Mesendoderm (in vitro differentiated cells): ENCODE results near the gene LAMTOR3.

Experiments
- DNase-seq: peaks from one replicate; pipeline ENCODE4 v3.0.0; 2013
- H2AK5ac ChIP-seq: 2 replicates; pipeline ENCODE4 v1.6.1; 2013; ENCODE audit warnings: low read length, inconsistent platforms
- H2BK120ac ChIP-seq: 2 replicates; pipeline ENCODE4 v1.6.1; 2013; ENCODE audit warnings: low read depth, mild to moderate bottlenecking, low read length, moderate library complexity, mixed read lengths
- H2BK15ac ChIP-seq: replicated peaks from 2 replicates; pipeline ENCODE4 v1.6.1; 2013; ENCODE audit warnings: low read depth, mild to moderate bottlenecking, moderate library complexity
- H2BK5ac ChIP-seq: 2 replicates; pipeline ENCODE4 v1.6.1; 2013; ENCODE audit warnings: low read length, inconsistent platforms
- H3K18ac ChIP-seq: 2 replicates; pipeline ENCODE4 v1.6.1; 2013; ENCODE audit warnings: mild to moderate bottlenecking, low read length, mixed read lengths
- H3K23ac ChIP-seq: one replicate; pipeline ENCODE4 v1.6.1; 2013; ENCODE audit warnings: low read length
- H3K27ac ChIP-seq: 2 replicates; pipeline ENCODE4 v1.5.1; 2013; ENCODE audit warnings: low read depth, mild to moderate bottlenecking, inconsistent platforms, low read length, moderate library complexity
- H3K27me3 ChIP-seq: 2 replicates; pipeline ENCODE4 v1.6.1; 2013; ENCODE audit warnings: low read length, control low read depth, mild to moderate bottlenecking, inconsistent platforms; ENCODE audit not compliant: insufficient read depth, poor library complexity
- H3K36me3 ChIP-seq: 2 replicates; pipeline ENCODE4 v1.6.1; 2013; ENCODE audit warnings: low read length, inconsistent platforms; ENCODE audit not compliant: control insufficient read depth, insufficient read depth
- H3K4ac ChIP-seq: one replicate; pipeline ENCODE4 v1.6.1; 2013; ENCODE audit warnings: low read depth, mild to moderate bottlenecking, low read length, moderate library complexity
- H3K4me1 ChIP-seq: 2 replicates; pipeline ENCODE4 v1.6.1; 2013; ENCODE audit warnings: low read depth, low read length, inconsistent platforms; ENCODE audit not compliant: control insufficient read depth
- H3K4me2 ChIP-seq: 2 replicates; pipeline ENCODE4 v1.6.1; 2013; ENCODE audit warnings: low read length
- H3K4me3 ChIP-seq: 2 replicates; pipeline ENCODE4 v1.5.1; 2013; ENCODE audit warnings: mild to moderate bottlenecking, low read length
- H3K56ac ChIP-seq: one replicate; pipeline ENCODE4 v1.6.1; 2013; ENCODE audit warnings: low read length
- H3K79me1 ChIP-seq: 2 replicates; pipeline ENCODE4 v1.6.1; 2013; ENCODE audit warnings: low read length, inconsistent platforms
- H3K79me2 ChIP-seq: 2 replicates; pipeline ENCODE4 v1.6.1; 2013; ENCODE audit warnings: mild to moderate bottlenecking, low read length; ENCODE audit not compliant: control insufficient read depth, insufficient read depth
- H3K9ac ChIP-seq: 2 replicates; pipeline ENCODE4 v1.6.1; 2013; ENCODE audit warnings: low read length, inconsistent platforms
- H4K5ac ChIP-seq: one replicate; pipeline ENCODE4 v1.6.1; 2013; ENCODE audit warnings: low read length
- H4K8ac ChIP-seq: one replicate; pipeline ENCODE4 v1.6.1; 2013; ENCODE audit warnings: low read depth, mild to moderate bottlenecking, control low read depth, low read length, moderate library complexity
- WGBS: extraction: QIAGEN DNeasy Blood & Tissue Kit; methylation state at CpG from one replicate; pipeline ENCODE4 v1.1.7; 2013; ENCODE audit warnings: low lambda C conversion rate, missing lambda C conversion rate; ENCODE audit not compliant: insufficient coverage; ENCODE audit errors: extremely low coverage; 5-methylcytosine and 5-hydroxymethylcytosine counted together

Gene LAMTOR3

DNA sequence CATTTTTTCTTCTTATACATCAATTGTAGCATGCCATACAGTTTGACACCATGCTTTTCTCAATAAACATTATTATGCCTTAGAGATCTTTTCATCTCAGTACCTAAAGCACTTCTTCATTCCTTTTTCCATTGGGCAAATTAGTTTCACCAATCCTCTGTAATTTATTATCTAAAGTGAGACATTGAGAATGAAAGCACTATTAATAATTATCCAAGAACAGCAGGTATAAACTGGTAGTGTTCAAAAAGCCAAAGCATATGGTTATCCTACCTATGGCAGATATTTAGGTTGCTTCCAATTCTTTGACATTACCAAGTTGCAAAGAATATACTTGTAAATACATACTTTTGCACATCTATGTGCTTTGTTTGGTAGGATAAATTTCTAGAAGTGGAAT lies 15.6 kb downstream of the LAMTOR3 start:
- Histone ChIP-seq H3K4me3 (no peak overlapping the region), H2BK5ac (no peak overlapping the region), H2BK120ac (no peak overlapping the region), H3K9ac (no peak overlapping the region), H4K5ac (no peak overlapping the region), H3K56ac (no peak overlapping the region), H2BK15ac (no peak overlapping the region), H3K4me2 (no peak overlapping the region), H3K23ac (no peak overlapping the region), H3K36me3 (no peaks in the 10 kb centered on the region), H3K18ac (no peak overlapping the region), H2AK5ac (no peak overlapping the region), H3K27me3 (no peaks in the 10 kb centered on the region), H3K79me1 (no peaks in the 10 kb centered on the region), H3K79me2 (no peaks in the 10 kb centered on the region), H3K4ac (no peak overlapping the region), H3K27ac (no peak overlapping the region), H4K8ac (no peak overlapping the region), H3K4me1 (no peaks in the 10 kb centered on the region)
- no peak for DNase-seq

DNA sequence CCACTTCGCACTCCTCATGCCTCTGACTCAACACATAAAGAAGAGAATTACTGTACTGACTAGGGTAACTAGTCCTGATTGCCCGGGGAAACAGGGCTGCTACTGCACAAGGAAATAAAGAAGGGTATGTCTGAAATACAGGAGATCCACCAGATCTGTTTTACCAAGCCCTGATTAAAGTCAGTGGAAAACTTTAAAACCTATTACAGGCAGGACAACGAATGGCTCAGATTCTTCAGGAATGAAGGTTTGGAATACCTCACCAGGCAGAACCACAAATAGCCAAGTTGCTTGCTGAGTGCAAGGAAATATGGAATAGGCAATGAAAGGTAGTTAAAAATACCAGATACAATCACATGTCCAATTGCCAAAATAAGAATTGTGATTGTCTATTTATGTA lies 17.3 kb downstream of the LAMTOR3 start:
- Histone ChIP-seq H2BK120ac (no peak overlapping the region), H2BK5ac (no peak overlapping the region), H3K36me3 (no peaks in the 10 kb centered on the region), H4K8ac (no peak overlapping the region), H3K56ac (no peak overlapping the region), H3K4me3 (no peak overlapping the region), H3K23ac (no peak overlapping the region), H3K79me1 (no peaks in the 10 kb centered on the region), H3K27ac (no peak overlapping the region), H4K5ac (no peak overlapping the region), H2AK5ac (no peak overlapping the region), H3K4me1 (no peaks in the 10 kb centered on the region), H2BK15ac (no peak overlapping the region), H3K4ac (no peak overlapping the region), H3K9ac (no peak overlapping the region), H3K18ac (no peak overlapping the region), H3K27me3 (no peaks in the 10 kb centered on the region), H3K4me2 (no peak overlapping the region), H3K79me2 (no peaks in the 10 kb centered on the region)
- no CpG with 5 or more reads among the region's 3 CpGs for WGBS
- DNase-seq = no peak

DNA sequence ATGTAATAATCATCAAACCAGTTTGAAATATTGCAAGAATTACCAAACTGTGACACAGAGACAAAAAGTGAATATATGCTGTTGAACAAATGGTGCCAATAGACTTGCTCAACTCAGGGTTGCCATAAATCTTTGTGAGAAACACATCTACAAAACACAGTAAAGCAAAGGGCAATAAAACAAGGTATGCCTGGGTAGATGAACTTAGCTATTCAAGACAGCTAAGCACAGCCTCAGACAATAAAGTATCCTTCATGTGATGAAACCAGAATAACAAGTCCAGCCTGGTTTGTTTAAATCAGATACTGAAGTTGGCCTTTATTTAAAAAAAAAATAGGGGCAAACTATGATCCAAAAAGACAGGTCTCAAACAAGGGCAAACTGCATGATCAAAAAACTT lies 19.2 kb downstream of the LAMTOR3 start:
- no peaks in the 10 kb centered on the region for H3K79me2 ChIP-seq
- H3K4me1 ChIP-seq = no peaks in the 10 kb centered on the region
- no peak overlapping the region for H3K23ac ChIP-seq
- H3K18ac ChIP-seq = no peak overlapping the region
- H3K4me2 ChIP-seq = no peak overlapping the region
- no peaks in the 10 kb centered on the region for H3K36me3 ChIP-seq
- no peak overlapping the region for H2BK120ac ChIP-seq
- H3K4ac ChIP-seq = no peak overlapping the region
- H3K9ac ChIP-seq = no peak overlapping the region
- no peak overlapping the region for H2AK5ac ChIP-seq
- H2BK15ac ChIP-seq = no peak overlapping the region
- no peak overlapping the region for H3K4me3 ChIP-seq
- no peak overlapping the region for H3K56ac ChIP-seq
- DNase-seq = no peak
- H3K27me3 ChIP-seq = no peaks in the 10 kb centered on the region
- no peaks in the 10 kb centered on the region for H3K79me1 ChIP-seq
- H3K27ac ChIP-seq = no peak overlapping the region
- H4K8ac ChIP-seq = no peak overlapping the region
- H2BK5ac ChIP-seq = no peak overlapping the region
- H4K5ac ChIP-seq = no peak overlapping the region

DNA sequence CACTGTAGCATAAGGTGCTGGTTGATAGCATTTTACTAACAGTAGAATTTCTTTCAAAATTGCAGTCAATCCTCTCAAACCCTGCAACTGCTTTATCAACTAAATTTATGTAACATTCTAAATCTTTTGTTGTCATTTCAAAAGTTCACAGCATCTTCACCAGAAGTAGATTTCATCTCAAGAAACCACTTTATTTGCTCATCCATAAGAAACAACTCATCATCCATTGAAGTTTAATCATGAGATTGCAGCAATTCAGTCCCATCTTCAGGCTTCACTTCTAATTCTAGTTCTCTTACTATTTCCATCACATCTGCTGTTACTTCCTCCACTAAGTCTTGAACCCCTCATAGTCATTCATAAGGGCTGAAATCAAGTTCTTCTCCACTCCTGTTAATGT lies 21.7 kb downstream of the LAMTOR3 start:
- Histone ChIP-seq H3K79me1 (no peaks in the 10 kb centered on the region), H3K4me3 (no peak overlapping the region), H3K18ac (no peak overlapping the region), H2BK5ac (no peak overlapping the region), H4K8ac (no peak overlapping the region), H3K4me2 (no peak overlapping the region), H3K79me2 (no peaks in the 10 kb centered on the region), H2BK15ac (no peak overlapping the region), H3K9ac (no peak overlapping the region), H4K5ac (no peak overlapping the region), H3K27me3 (no peaks in the 10 kb centered on the region), H2AK5ac (no peak overlapping the region), H2BK120ac (no peak overlapping the region), H3K4ac (no peak overlapping the region), H3K27ac (no peak overlapping the region), H3K4me1 (peaks cover 2% of the 10 kb centered on the region), H3K23ac (no peak overlapping the region), H3K56ac (no peak overlapping the region), H3K36me3 (no peaks in the 10 kb centered on the region)
- no peak for DNase-seq

DNA sequence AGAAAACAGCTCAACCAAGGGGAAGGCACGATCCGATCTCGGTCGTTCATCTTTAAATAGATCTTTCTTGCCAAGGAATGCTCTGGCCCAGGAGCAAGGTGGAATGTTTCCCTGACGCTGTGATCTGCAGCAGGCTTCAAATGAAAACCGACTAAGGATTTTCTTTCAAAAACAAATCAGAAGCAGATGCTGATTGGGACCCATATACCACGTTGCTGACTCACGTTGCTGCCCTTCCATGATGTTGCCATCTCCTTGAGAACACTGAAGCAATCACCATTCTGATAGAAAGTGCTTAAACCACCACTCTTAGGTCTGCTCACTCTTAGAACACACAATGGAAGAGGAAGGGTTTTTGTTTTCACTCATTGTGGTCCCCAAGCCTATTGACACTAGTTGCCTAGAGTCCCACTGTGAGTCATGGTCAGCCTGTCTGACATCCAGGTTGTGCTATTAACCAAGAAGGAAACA lies 26.1 kb downstream of the LAMTOR3 start:
- Histone ChIP-seq H4K8ac (no peak overlapping the region), H3K79me2 (no peaks in the 10 kb centered on the region), H2BK120ac (no peak overlapping the region), H3K27me3 (no peaks in the 10 kb centered on the region), H2BK5ac (no peak overlapping the region), H3K27ac (no peak overlapping the region), H3K56ac (no peak overlapping the region), H3K4me1 (peaks cover 2% of the 10 kb centered on the region), H3K4me2 (no peak overlapping the region), H2AK5ac (no peak overlapping the region), H3K4me3 (no peak overlapping the region), H4K5ac (no peak overlapping the region), H2BK15ac (no peak overlapping the region), H3K18ac (no peak overlapping the region), H3K36me3 (no peaks in the 10 kb centered on the region), H3K9ac (no peak overlapping the region), H3K79me1 (no peaks in the 10 kb centered on the region), H3K4ac (no peak overlapping the region), H3K23ac (no peak overlapping the region)
- peak; percentile 64 for DNase-seq
- no CpG with 5 or more reads among the region's 8 CpGs for WGBS

DNA sequence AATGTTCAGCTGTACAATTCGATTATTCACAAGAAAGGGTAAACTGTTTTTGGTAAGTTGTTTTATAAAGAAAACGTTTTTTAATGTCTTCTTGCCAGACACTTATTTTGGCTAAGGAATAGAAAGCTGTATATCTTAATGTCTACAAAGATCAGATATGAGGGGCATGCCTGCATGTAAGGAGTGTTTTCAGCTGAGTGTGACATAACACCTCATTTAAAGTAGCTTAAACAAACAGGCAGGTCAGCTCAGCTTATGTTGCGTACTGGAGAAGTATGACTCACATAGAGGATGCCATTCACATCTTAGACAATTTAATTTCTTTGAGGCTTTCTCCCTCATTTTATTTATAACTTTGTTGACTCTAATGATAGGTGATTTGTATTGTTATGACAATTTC lies 30.4 kb downstream of the LAMTOR3 start:
- H2AK5ac ChIP-seq = no peak overlapping the region
- no peaks in the 10 kb centered on the region for H3K79me1 ChIP-seq
- no peaks in the 10 kb centered on the region for H3K27me3 ChIP-seq
- no peak overlapping the region for H2BK15ac ChIP-seq
- H3K4ac ChIP-seq = no peak overlapping the region
- no peak overlapping the region for H3K18ac ChIP-seq
- H3K79me2 ChIP-seq = no peaks in the 10 kb centered on the region
- WGBS = no CpG with 5 or more reads among the region's 3 CpGs
- H3K23ac ChIP-seq = no peak overlapping the region
- no peak overlapping the region for H3K9ac ChIP-seq
- H4K8ac ChIP-seq = no peak overlapping the region
- H3K4me2 ChIP-seq = no peak overlapping the region
- H3K36me3 ChIP-seq = no peaks in the 10 kb centered on the region
- no peak overlapping the region for H2BK120ac ChIP-seq
- no peak overlapping the region for H2BK5ac ChIP-seq
- no peak overlapping the region for H3K56ac ChIP-seq
- no peak overlapping the region for H3K4me3 ChIP-seq
- H4K5ac ChIP-seq = no peak overlapping the region
- peaks cover 2% of the 10 kb centered on the region for H3K4me1 ChIP-seq
- peak; percentile 25 for DNase-seq
- no peak overlapping the region for H3K27ac ChIP-seq
